Measurements from ENCODE around the gene COLGALT1.

COLGALT1 gene

GRCh38 chr19:17627161-17627560 is 71.7 kb downstream of the COLGALT1 start:
- TF ChIP-seq, protein P1, sequence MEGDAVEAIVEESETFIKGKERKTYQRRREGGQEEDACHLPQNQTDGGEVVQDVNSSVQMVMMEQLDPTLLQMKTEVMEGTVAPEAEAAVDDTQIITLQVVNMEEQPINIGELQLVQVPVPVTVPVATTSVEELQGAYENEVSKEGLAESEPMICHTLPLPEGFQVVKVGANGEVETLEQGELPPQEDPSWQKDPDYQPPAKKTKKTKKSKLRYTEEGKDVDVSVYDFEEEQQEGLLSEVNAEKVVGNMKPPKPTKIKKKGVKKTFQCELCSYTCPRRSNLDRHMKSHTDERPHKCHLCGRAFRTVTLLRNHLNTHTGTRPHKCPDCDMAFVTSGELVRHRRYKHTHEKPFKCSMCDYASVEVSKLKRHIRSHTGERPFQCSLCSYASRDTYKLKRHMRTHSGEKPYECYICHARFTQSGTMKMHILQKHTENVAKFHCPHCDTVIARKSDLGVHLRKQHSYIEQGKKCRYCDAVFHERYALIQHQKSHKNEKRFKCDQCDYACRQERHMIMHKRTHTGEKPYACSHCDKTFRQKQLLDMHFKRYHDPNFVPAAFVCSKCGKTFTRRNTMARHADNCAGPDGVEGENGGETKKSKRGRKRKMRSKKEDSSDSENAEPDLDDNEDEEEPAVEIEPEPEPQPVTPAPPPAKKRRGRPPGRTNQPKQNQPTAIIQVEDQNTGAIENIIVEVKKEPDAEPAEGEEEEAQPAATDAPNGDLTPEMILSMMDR (IDR thresholded peaks at IDR 0.05; ENCODE audit: low read depth, low read length), result no peak
- H3K36me3 ChIP-seq, result peaks cover 65% of the 10 kb centered on the region
- no peaks in the 10 kb centered on the region for H3K27me3 ChIP-seq (ENCODE audit: insufficient read depth, low read depth, severe bottlenecking)
- DNase-seq, result no peak
- H3K4me3 ChIP-seq (ENCODE audit: low read depth, low read length), result no peak overlapping the region
- H3K9me3 ChIP-seq (ENCODE audit: severe bottlenecking), result no peaks in the 10 kb centered on the region
- no peak overlapping the region for H3K27ac ChIP-seq

DNA sequence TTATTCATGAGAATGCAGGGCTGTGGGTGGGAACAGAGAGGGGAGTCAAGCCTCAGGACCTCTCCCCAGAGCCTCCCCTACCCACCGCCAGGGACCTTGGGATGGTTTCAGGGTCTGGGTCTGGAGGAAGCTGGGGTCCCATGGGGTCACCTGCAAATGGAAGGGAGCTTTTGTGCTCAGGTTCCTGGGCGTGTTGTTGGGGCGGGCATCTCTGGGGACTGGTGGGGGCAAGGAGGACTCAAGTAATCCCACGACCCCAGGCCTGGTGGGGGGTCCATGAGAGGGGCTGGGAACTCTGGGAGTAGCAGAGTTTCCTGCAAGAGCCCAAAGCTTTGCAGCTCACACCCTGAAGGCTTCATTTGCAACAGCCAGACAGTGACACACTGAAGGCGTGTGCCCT is 72.5 kb downstream of the COLGALT1 start:
- TF ChIP-seq, protein P1 (IDR thresholded peaks at IDR 0.05; ENCODE audit: low read depth, low read length), result no peak

GRCh38 chr19:17629760-17630159 is 74.3 kb downstream of the COLGALT1 start:
- TF ChIP-seq, protein P1 (IDR thresholded peaks at IDR 0.05; ENCODE audit: low read depth, low read length), result no peak
- no peaks in the 10 kb centered on the region for H3K27me3 ChIP-seq (ENCODE audit: insufficient read depth, low read depth, severe bottlenecking)
- no peaks in the 10 kb centered on the region for H3K9me3 ChIP-seq (ENCODE audit: severe bottlenecking)
- H3K27ac ChIP-seq, result no peak overlapping the region
- H3K36me3 ChIP-seq, result peaks cover 60% of the 10 kb centered on the region
- DNase-seq, result no peak
- no peak overlapping the region for H3K4me3 ChIP-seq (ENCODE audit: low read depth, low read length)

More for the DNA sequence above, 72.5 kb downstream of the COLGALT1 start:
- Histone ChIP-seq H3K27me3 (ENCODE audit: insufficient read depth, low read depth, severe bottlenecking) (no peaks in the 10 kb centered on the region), H3K4me3 (ENCODE audit: low read depth, low read length) (no peak overlapping the region), H3K27ac (no peak overlapping the region), H3K9me3 (ENCODE audit: severe bottlenecking) (no peaks in the 10 kb centered on the region), H3K36me3 (peaks cover 65% of the 10 kb centered on the region)
- DNase-seq, result no peak

DNA sequence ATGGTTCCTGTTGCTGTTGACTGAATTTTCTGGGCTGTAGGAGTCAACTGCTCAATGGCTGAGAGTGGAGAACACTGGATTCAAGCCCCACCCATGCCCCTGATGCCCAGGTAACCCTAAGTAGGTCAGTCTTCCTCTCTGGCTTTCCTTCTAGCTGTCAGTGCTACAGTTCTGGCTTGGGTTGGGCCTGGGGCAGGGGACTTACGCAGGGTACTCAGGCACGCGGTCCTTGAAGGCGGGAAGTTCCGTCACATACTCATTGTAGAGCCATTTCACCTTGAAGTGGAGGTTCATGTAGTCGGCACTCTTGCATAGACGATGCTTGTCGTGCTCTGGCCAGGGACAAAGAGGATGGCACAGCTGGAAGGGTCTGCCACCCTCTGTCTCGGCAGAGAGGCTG is 77.1 kb downstream of the COLGALT1 start:
- DNase-seq, result no peak
- H3K27me3 ChIP-seq (ENCODE audit: insufficient read depth, low read depth, severe bottlenecking), result no peaks in the 10 kb centered on the region
- H3K27ac ChIP-seq, result no peak overlapping the region
- TF ChIP-seq, protein P1 (IDR thresholded peaks at IDR 0.05; ENCODE audit: low read depth, low read length), result no peak
- peaks cover 60% of the 10 kb centered on the region for H3K36me3 ChIP-seq
- no peaks in the 10 kb centered on the region for H3K9me3 ChIP-seq (ENCODE audit: severe bottlenecking)
- H3K4me3 ChIP-seq (ENCODE audit: low read depth, low read length), result no peak overlapping the region

All from WERI-Rb-1 (cell line).